Measurements from ENCODE around the gene MPP4. TPM values are rescaled to one million over a fixed set of nuclear protein-coding genes. Genes with fewer than 3 reads are reported as not detected.

Gene MPP4
- total RNA-seq, 1 donor from 2014 or later = not detected

DNA sequence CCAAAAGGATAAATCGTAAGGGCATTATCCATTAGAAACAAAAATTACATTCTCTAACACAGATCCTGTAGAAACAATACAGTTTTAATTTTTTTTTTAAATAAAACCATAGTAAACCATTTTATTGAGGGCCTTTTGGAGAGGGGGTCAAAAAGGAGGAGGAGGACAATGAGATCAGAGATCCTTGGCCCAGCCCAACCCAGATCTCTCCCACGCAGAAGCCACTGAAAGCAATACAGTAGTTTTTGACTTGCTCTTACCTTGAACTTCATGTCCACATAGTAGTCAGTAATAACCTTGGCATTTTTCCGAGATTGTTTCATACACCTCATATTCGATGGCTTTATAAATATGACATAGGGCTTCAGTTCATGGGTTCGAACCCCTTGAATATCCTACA is 51.0 kb downstream of the MPP4 start:
- DNase-seq (ENCODE audit: low read depth) = no peak
- no peak overlapping the region for H3K4me3 ChIP-seq (ENCODE audit: low read depth, low read length)
- TF ChIP-seq, protein P1, sequence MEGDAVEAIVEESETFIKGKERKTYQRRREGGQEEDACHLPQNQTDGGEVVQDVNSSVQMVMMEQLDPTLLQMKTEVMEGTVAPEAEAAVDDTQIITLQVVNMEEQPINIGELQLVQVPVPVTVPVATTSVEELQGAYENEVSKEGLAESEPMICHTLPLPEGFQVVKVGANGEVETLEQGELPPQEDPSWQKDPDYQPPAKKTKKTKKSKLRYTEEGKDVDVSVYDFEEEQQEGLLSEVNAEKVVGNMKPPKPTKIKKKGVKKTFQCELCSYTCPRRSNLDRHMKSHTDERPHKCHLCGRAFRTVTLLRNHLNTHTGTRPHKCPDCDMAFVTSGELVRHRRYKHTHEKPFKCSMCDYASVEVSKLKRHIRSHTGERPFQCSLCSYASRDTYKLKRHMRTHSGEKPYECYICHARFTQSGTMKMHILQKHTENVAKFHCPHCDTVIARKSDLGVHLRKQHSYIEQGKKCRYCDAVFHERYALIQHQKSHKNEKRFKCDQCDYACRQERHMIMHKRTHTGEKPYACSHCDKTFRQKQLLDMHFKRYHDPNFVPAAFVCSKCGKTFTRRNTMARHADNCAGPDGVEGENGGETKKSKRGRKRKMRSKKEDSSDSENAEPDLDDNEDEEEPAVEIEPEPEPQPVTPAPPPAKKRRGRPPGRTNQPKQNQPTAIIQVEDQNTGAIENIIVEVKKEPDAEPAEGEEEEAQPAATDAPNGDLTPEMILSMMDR (conservative IDR thresholded peaks at IDR 0.05; ENCODE audit: low read depth, low read length) = no peak

DNA sequence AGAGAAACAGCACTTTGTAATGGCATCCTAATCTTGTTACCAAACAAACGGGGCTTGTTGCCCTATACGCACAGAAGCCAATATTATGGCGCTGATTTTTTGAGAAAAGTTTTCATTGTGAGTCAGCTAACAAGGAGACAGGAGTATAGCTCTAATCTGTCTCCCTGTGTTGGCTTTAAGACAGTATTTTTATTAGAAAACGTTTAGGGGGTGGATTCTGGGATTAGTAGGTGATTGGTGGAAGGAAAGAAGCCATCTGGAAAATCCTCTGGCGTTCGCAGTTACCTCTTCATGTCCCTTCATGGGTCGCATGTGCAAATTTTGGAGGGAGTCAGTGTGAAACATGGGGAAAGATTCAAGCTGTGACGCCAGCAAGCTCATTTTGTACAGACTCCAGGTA is 54.4 kb downstream of the MPP4 start:
- no peak for DNase-seq (ENCODE audit: low read depth)
- H3K4me3 ChIP-seq (ENCODE audit: low read depth, low read length) = peak overlapping the region; percentile 82
- TF ChIP-seq, protein P1 (conservative IDR thresholded peaks at IDR 0.05; ENCODE audit: low read depth, low read length) = no peak

DNA sequence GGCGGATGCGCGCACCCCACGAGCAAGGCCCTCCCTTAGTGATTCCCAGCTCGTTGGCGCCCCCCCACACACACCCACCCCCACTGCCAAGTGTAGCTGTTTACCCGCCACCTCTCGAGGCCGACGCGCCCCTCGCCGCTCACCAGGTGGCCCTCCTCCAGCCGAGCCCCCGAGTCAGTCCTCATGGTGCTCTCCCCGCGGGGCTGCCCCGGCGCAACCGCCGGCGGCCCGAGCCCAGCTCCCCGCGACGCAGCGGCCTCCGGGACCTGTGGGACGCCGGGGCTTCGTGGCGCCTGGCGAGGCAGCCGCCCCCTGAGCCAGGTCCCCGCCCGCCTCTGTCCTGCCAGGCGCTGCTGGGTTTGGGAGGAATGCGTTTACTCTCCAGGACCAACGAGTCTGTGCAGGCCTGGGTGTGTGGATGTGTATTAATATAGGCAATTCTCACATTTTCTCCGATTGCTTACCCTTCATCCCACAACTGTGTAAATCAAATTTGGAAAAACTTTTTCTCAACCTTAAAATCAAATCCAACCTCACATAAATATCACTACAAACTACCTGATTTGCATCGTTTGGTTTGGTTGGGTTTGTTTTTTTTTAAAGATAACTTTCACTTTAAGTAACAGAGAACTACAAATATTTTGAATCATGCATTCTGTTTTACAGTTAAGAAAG is 55.1 kb downstream of the MPP4 start, which contains the start of gene TMEM237:
TSS of gene TMEM237 (minus strand) at position 288 of the 675 bp plus-strand sequence. CDS start at position 185, 103 bp downstream.
- DNase-seq (ENCODE audit: low read depth) = no peak
- peak within 1 kb of the TSS; percentile 82 for H3K4me3 ChIP-seq (ENCODE audit: low read depth, low read length)
- TF ChIP-seq, protein P1 (conservative IDR thresholded peaks at IDR 0.05; ENCODE audit: low read depth, low read length) = no peak

DNA sequence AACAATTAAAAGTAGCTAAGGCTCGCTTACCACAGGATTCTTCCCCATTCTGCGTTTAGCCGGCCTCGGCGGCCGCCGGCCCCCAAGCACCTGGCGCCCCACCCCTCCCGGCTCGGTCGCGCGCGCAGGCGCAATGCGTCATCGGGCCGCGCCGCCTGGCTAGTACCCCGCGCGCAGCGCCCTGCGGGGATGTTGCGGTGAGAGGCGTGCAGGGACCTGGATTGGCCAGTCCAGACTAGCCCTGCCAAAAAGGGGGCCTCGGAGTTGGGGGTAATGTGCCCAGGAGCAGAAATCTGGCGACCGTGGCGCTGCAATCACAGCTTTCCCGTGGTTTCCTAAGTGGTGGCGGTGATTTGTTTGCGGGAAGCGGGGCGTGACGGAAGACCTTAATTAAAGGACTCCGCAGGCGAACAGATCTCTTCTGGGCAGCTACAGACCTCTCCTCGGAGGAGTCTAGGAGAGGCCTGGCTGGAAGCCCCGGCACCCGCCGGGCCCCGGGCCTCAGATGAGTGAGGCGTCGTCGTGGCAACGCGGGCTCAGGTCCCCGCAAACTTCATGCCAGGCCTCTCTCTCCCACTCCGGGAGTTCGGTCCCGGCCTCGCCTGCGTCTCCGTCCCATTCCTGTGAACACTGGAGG is 55.7 kb downstream of the MPP4 start:
- DNase-seq (ENCODE audit: low read depth) = no peak
- peak overlapping the region; percentile 82 for H3K4me3 ChIP-seq (ENCODE audit: low read depth, low read length)
- TF ChIP-seq, protein P1 (conservative IDR thresholded peaks at IDR 0.05; ENCODE audit: low read depth, low read length) = no peak

DNA sequence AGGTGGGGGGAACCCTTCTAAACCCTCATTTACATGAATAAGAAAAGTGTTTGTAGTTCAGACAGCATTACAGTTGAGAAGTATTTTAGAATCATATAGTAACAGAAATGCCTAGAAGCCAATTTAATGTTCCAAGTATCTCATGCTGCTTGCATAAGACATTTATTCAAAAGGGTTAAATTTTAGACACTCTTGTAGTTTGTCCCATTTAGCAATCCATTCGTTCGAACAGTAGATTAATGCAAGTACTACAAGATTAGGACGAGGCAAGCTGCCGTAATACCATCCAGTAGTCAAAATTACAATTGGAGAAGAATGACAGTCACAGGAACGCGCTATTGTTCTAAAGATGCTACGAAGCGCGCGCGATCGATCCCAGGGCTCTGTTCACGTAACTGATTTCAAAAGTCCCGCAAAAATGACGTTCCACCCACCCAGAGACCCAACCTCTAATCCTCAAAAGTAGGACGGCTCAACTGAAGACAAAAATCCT is 56.3 kb downstream of the MPP4 start:
- TF ChIP-seq, protein P1 (conservative IDR thresholded peaks at IDR 0.05; ENCODE audit: low read depth, low read length) = no peak
- no peak for DNase-seq (ENCODE audit: low read depth)

DNA sequence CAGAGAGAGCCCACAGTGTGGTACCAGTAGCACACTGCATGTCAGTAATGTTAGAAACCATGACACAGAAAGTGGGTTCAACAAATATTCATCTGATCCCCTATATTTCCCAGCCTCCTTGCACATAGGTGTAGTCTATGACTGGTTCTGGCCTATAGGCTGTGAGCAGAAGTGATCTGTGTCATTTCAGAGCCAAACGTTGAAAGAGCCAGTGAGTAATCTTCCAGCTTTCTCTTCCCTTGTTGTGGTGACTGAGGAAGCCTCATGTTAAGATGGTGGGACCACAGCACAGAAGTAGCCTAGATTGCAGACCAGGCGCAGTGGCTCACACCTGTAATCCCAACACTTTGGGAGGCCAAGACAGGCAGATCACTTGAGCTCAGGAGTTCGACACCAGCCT is 59.2 kb downstream of the MPP4 start:
- no peak overlapping the region for H3K4me3 ChIP-seq (ENCODE audit: low read depth, low read length)
- DNase-seq (ENCODE audit: low read depth) = no peak
- TF ChIP-seq, protein P1 (conservative IDR thresholded peaks at IDR 0.05; ENCODE audit: low read depth, low read length) = no peak

More for the DNA sequence above, 56.3 kb downstream of the MPP4 start:
- H3K4me3 ChIP-seq (ENCODE audit: low read depth, low read length) = peak overlapping the region; percentile 82
